Choroid plexus epithelial cell (primary cell): ENCODE results near the gene CNOT4.

Experiments used
- DNase-seq: peaks from one replicate; pipeline ENCODE4 v3.0.0-alpha.2; 2010; ENCODE audit warnings: low read depth
- H3K4me3 ChIP-seq: 2 replicates; pipeline ENCODE4 v1.5.1; 2011; ENCODE audit warnings: low read depth, mild to moderate bottlenecking, control low read depth, low read length, moderate library complexity
- CTCF ChIP-seq: conservative IDR thresholded peaks from 2 replicates; pipeline ENCODE4 v1.5.1; 2011; ENCODE audit warnings: low read depth, mild to moderate bottlenecking, control low read depth, inconsistent platforms, low read length, moderate library complexity

CNOT4 gene

GRCh38 chr7:135420786-135421185 is 89.1 kb downstream of the CNOT4 start:
- no peak for TF ChIP-seq CTCF
- H3K4me3 ChIP-seq: no peak overlapping the region
- DNase-seq: no peak

GRCh38 chr7:135416431-135416830 is 93.5 kb downstream of the CNOT4 start:
- H3K4me3 ChIP-seq: no peak overlapping the region
- no peak for TF ChIP-seq CTCF

GRCh38 chr7:135414850-135415439 is 95.0 kb downstream of the CNOT4 start:
- H3K4me3 ChIP-seq: no peak overlapping the region
- DNase-seq: peak; percentile 82
- TF ChIP-seq CTCF: peak; percentile 68

More at GRCh38 chr7:135416431-135416830, 93.5 kb downstream of the CNOT4 start:
- no peak for DNase-seq

- TF ChIP-seq CTCF: no peak
- no peak overlapping the region for H3K4me3 ChIP-seq
- no peak for DNase-seq
Measured at GRCh38 chr7:135414208-135414607, 95.7 kb downstream of the CNOT4 start.

GRCh38 chr7:135411098-135411497 is 98.8 kb downstream of the CNOT4 start:
- no peak for TF ChIP-seq CTCF
- no peak overlapping the region for H3K4me3 ChIP-seq
- no peak for DNase-seq

- TF ChIP-seq CTCF: no peak
- H3K4me3 ChIP-seq: no peak overlapping the region
- no peak for DNase-seq
Measured at GRCh38 chr7:135410543-135410942, 99.4 kb downstream of the CNOT4 start.

GRCh38 chr7:135409845-135410542 is 99.9 kb downstream of the CNOT4 start:
- no peak for TF ChIP-seq CTCF
- no peak for DNase-seq
- H3K4me3 ChIP-seq: no peak overlapping the region
